T-helper 1 cell treated with Interleukin-12 subunit alpha and Interleukin-12 subunit beta and Interleukin-4 antibody, amounts not matched to agents 30 μg/mL and 1 μg/mL, for 36 hours (primary cell): ENCODE data around the gene ZNG1F.
"Not testable (repeated sequence)": the region's sequence is repeated elsewhere in the genome, so short reads cannot be mapped to it uniquely, and the experiment has no call there.

Experiments used
- H3K27ac Mint-ChIP-seq: one replicate; pipeline ENCODE4 v1.8.0; 2021; ENCODE audit warnings: mild to moderate bottlenecking, mixed read lengths
- H3K27me3 Mint-ChIP-seq: one replicate; pipeline ENCODE4 v1.8.0; 2021; ENCODE audit warnings: low read depth, mixed read lengths
- H3K36me3 Mint-ChIP-seq: one replicate; pipeline ENCODE4 v1.8.0; 2021; ENCODE audit warnings: low read depth, mixed read lengths
- H3K4me1 Mint-ChIP-seq: one replicate; pipeline ENCODE4 v1.8.0; 2021; ENCODE audit warnings: low read depth, mixed read lengths
- H3K4me3 Mint-ChIP-seq: one replicate; pipeline ENCODE4 v1.8.0; 2021; ENCODE audit warnings: mild to moderate bottlenecking, moderate library complexity, mixed read lengths
- H3K9me3 Mint-ChIP-seq: one replicate; pipeline ENCODE4 v1.8.0; 2021; ENCODE audit warnings: mixed read lengths

ZNG1F gene

GRCh38 chr9:41105557-41106253, 83.4 kb downstream of the ZNG1F start:
- H3K27me3 Mint-ChIP-seq, H3K9me3 Mint-ChIP-seq, H3K4me1 Mint-ChIP-seq, H3K36me3 Mint-ChIP-seq, H3K4me3 Mint-ChIP-seq, H3K27ac Mint-ChIP-seq: not testable (repeated sequence)

GRCh38 chr9:41104542-41104941, 84.6 kb downstream of the ZNG1F start:
- H3K4me3 Mint-ChIP-seq, H3K4me1 Mint-ChIP-seq: not testable (repeated sequence)

GRCh38 chr9:41100508-41100907, 88.6 kb downstream of the ZNG1F start:
- not testable (repeated sequence) for H3K9me3 Mint-ChIP-seq, H3K36me3 Mint-ChIP-seq, H3K4me1 Mint-ChIP-seq, H3K27me3 Mint-ChIP-seq, H3K27ac Mint-ChIP-seq, H3K4me3 Mint-ChIP-seq

More at GRCh38 chr9:41104542-41104941, 84.6 kb downstream of the ZNG1F start:
- not testable (repeated sequence) for H3K9me3 Mint-ChIP-seq, H3K36me3 Mint-ChIP-seq, H3K27ac Mint-ChIP-seq, H3K27me3 Mint-ChIP-seq

- H3K4me3 Mint-ChIP-seq, H3K4me1 Mint-ChIP-seq, H3K36me3 Mint-ChIP-seq, H3K9me3 Mint-ChIP-seq, H3K27me3 Mint-ChIP-seq, H3K27ac Mint-ChIP-seq: not testable (repeated sequence)
Observed at GRCh38 chr9:41098759-41099158, 90.4 kb downstream of the ZNG1F start.

- H3K4me3 Mint-ChIP-seq, H3K9me3 Mint-ChIP-seq, H3K27ac Mint-ChIP-seq, H3K4me1 Mint-ChIP-seq, H3K36me3 Mint-ChIP-seq, H3K27me3 Mint-ChIP-seq: not testable (repeated sequence)
Observed at GRCh38 chr9:41095060-41095459, 94.1 kb downstream of the ZNG1F start.

- H3K4me3 Mint-ChIP-seq, H3K27me3 Mint-ChIP-seq, H3K36me3 Mint-ChIP-seq, H3K4me1 Mint-ChIP-seq, H3K9me3 Mint-ChIP-seq, H3K27ac Mint-ChIP-seq: not testable (repeated sequence)
Observed at GRCh38 chr9:41094010-41094773, 94.9 kb downstream of the ZNG1F start.

GRCh38 chr9:41090922-41091321, 98.2 kb downstream of the ZNG1F start:
- not testable (repeated sequence) for H3K4me1 Mint-ChIP-seq, H3K27ac Mint-ChIP-seq, H3K4me3 Mint-ChIP-seq, H3K36me3 Mint-ChIP-seq, H3K9me3 Mint-ChIP-seq
- peaks cover 18% of the 10 kb centered on the region for H3K27me3 Mint-ChIP-seq

- not testable (repeated sequence) for H3K4me1 Mint-ChIP-seq, H3K4me3 Mint-ChIP-seq, H3K27ac Mint-ChIP-seq, H3K36me3 Mint-ChIP-seq, H3K9me3 Mint-ChIP-seq
- H3K27me3 Mint-ChIP-seq, result peaks cover 19% of the 10 kb centered on the region
Observed at GRCh38 chr9:41090386-41090785, 98.7 kb downstream of the ZNG1F start.

- H3K4me3 Mint-ChIP-seq, H3K9me3 Mint-ChIP-seq, H3K36me3 Mint-ChIP-seq, H3K4me1 Mint-ChIP-seq, H3K27ac Mint-ChIP-seq: not testable (repeated sequence)
- peaks cover 25% of the 10 kb centered on the region for H3K27me3 Mint-ChIP-seq
Observed at GRCh38 chr9:41088450-41089059, 100.6 kb downstream of the ZNG1F start.

GRCh38 chr9:41087929-41088328, 101.2 kb downstream of the ZNG1F start:
- not testable (repeated sequence) for H3K9me3 Mint-ChIP-seq, H3K36me3 Mint-ChIP-seq, H3K27ac Mint-ChIP-seq, H3K4me1 Mint-ChIP-seq, H3K4me3 Mint-ChIP-seq
- H3K27me3 Mint-ChIP-seq, result peaks cover 26% of the 10 kb centered on the region

- not testable (repeated sequence) for H3K4me1 Mint-ChIP-seq, H3K9me3 Mint-ChIP-seq, H3K36me3 Mint-ChIP-seq, H3K4me3 Mint-ChIP-seq, H3K27ac Mint-ChIP-seq
- peaks cover 31% of the 10 kb centered on the region for H3K27me3 Mint-ChIP-seq
Observed at GRCh38 chr9:41087157-41087780, 101.8 kb downstream of the ZNG1F start.

- not testable (repeated sequence) for H3K36me3 Mint-ChIP-seq, H3K4me3 Mint-ChIP-seq, H3K4me1 Mint-ChIP-seq, H3K9me3 Mint-ChIP-seq, H3K27ac Mint-ChIP-seq
- H3K27me3 Mint-ChIP-seq, result peaks cover 33% of the 10 kb centered on the region
Observed at GRCh38 chr9:41086685-41087084, 102.4 kb downstream of the ZNG1F start.

- not testable (repeated sequence) for H3K9me3 Mint-ChIP-seq, H3K4me1 Mint-ChIP-seq, H3K4me3 Mint-ChIP-seq, H3K27ac Mint-ChIP-seq, H3K36me3 Mint-ChIP-seq
- H3K27me3 Mint-ChIP-seq, result peaks cover 33% of the 10 kb centered on the region
Observed at GRCh38 chr9:41086215-41086614, 102.9 kb downstream of the ZNG1F start.

GRCh38 chr9:41082358-41082757, 106.8 kb downstream of the ZNG1F start:
- not testable (repeated sequence) for H3K27ac Mint-ChIP-seq, H3K4me3 Mint-ChIP-seq, H3K9me3 Mint-ChIP-seq, H3K36me3 Mint-ChIP-seq, H3K4me1 Mint-ChIP-seq
- peaks cover 21% of the 10 kb centered on the region for H3K27me3 Mint-ChIP-seq
